ENCODE measurements around the gene MPZL2.

DNA sequence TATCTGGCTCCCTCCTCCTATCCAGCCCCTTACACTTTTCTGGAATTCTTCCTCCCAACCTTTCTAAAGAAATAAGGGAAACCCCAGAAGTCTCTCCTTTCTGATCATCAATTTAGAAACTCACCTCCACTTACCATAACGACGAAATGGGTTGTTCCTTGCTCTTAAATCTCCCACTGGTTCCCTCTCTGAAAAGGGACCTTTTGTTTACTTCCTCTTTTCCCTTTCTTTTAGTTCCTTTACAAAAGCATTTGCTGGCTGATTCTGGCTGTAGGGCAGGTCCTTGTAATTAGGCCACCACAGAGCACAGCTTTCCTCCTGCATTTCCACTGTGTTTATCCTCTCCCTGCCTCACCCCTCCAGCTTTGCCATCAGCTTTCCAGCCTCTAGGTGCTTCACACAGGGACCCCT is 51.3 kb downstream of the MPZL2 start:
- TF ChIP-seq, protein P1, sequence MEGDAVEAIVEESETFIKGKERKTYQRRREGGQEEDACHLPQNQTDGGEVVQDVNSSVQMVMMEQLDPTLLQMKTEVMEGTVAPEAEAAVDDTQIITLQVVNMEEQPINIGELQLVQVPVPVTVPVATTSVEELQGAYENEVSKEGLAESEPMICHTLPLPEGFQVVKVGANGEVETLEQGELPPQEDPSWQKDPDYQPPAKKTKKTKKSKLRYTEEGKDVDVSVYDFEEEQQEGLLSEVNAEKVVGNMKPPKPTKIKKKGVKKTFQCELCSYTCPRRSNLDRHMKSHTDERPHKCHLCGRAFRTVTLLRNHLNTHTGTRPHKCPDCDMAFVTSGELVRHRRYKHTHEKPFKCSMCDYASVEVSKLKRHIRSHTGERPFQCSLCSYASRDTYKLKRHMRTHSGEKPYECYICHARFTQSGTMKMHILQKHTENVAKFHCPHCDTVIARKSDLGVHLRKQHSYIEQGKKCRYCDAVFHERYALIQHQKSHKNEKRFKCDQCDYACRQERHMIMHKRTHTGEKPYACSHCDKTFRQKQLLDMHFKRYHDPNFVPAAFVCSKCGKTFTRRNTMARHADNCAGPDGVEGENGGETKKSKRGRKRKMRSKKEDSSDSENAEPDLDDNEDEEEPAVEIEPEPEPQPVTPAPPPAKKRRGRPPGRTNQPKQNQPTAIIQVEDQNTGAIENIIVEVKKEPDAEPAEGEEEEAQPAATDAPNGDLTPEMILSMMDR (conservative IDR thresholded peaks at IDR 0.05; ENCODE audit: low read length) = no peak
- no peak for TF ChIP-seq EZH2phosphoT487 (IDR thresholded peaks at IDR 0.05; ENCODE audit: borderline replicate concordance)

All from Loucy (cell line).